Neural progenitor cell (in vitro differentiated cells): ENCODE measurements around the gene PTGR2. TPM values are rescaled to one million over a fixed set of nuclear protein-coding genes. Genes with fewer than 3 reads are reported as not detected.

Experiments used
- DNase-seq: peaks from one replicate; pipeline ENCODE4 v3.0.0-alpha.2; 2016; ENCODE audit warnings: low spot score
- H2AFZ ChIP-seq: fragments of 200-600 bp; sonication (generic); replicated peaks from 2 replicates; pipeline ENCODE4 v1.6.1; 2016; ENCODE audit warnings: antibody characterized with exemption
- H3F3A ChIP-seq: fragments of 200-600 bp; sonication (generic); 2 replicates; pipeline ENCODE4 v1.6.1; 2016; ENCODE audit warnings: antibody characterized with exemption, low read depth
- H3K27ac ChIP-seq: fragments of 200-600 bp; sonication (generic); 2 replicates; pipeline ENCODE4 v1.5.1; 2016; ENCODE audit warnings: mild to moderate bottlenecking
- H3K27me3 ChIP-seq: fragments of 200-600 bp; sonication (generic); 2 replicates; pipeline ENCODE4 v1.6.1; 2016; ENCODE audit warnings: mild to moderate bottlenecking, moderate library complexity
- H3K36me3 ChIP-seq: fragments of 200-600 bp; sonication (generic); 2 replicates; pipeline ENCODE4 v1.5.1; 2016
- H3K4me1 ChIP-seq: fragments of 200-600 bp; sonication (generic); 2 replicates; pipeline ENCODE4 v1.6.1; 2016; ENCODE audit warnings: mixed run types
- H3K4me2 ChIP-seq: fragments of 200-600 bp; sonication (generic); 2 replicates; pipeline ENCODE4 v1.6.1; 2016
- H3K4me3 ChIP-seq: fragments of 200-600 bp; sonication (generic); 2 replicates; pipeline ENCODE4 v1.5.1; 2016
- H3K79me2 ChIP-seq: fragments of 200-600 bp; sonication (generic); 2 replicates; pipeline ENCODE4 v1.6.1; 2016; ENCODE audit warnings: low read depth
- H3K9ac ChIP-seq: fragments of 200-600 bp; sonication (generic); 2 replicates; pipeline ENCODE4 v1.6.1; 2016
- H3K9me3 ChIP-seq: fragments of 200-600 bp; sonication (generic); 2 replicates; pipeline ENCODE4 v1.5.1; 2016; ENCODE audit warnings: low read depth
- H4K20me1 ChIP-seq: fragments of 200-600 bp; sonication (generic); 2 replicates; pipeline ENCODE4 v1.6.1; 2016; ENCODE audit warnings: low read depth
- H3K27ac Mint-ChIP-seq: 3 replicates; pipeline ENCODE4 v1.8.0; 2021; ENCODE audit warnings: mixed read lengths
- H3K27me3 Mint-ChIP-seq: 2 replicates; pipeline ENCODE4 v1.8.0; 2022; ENCODE audit warnings: low read depth, mild to moderate bottlenecking, inconsistent platforms, moderate library complexity, mixed read lengths; ENCODE audit not compliant: insufficient read depth
- H3K36me3 Mint-ChIP-seq: 3 replicates; pipeline ENCODE4 v1.8.0; 2021; ENCODE audit warnings: mixed read lengths
- H3K4me1 Mint-ChIP-seq: 3 replicates; pipeline ENCODE4 v1.8.0; 2021; ENCODE audit warnings: mixed read lengths
- H3K4me3 Mint-ChIP-seq: 3 replicates; pipeline ENCODE4 v1.8.0; 2021; ENCODE audit warnings: mild to moderate bottlenecking, moderate library complexity, mixed read lengths
- H3K9me3 Mint-ChIP-seq: 3 replicates; pipeline ENCODE4 v1.8.0; 2020; ENCODE audit warnings: mixed read lengths
- CTCF ChIP-seq: fragments of 200-600 bp; sonication (generic); IDR thresholded peaks from 2 replicates; pipeline ENCODE4 v1.5.1; 2017; ENCODE audit warnings: antibody characterized with exemption, mild to moderate bottlenecking
- EZH2 ChIP-seq: fragments of 200-600 bp; sonication (generic); IDR thresholded peaks from 2 replicates; pipeline ENCODE4 v1.6.1; 2017; ENCODE audit warnings: antibody characterized with exemption, mild to moderate bottlenecking, moderate library complexity
- EZH2phosphoT487 ChIP-seq: fragments of 200-600 bp; sonication (generic); IDR thresholded peaks from 2 replicates; pipeline ENCODE4 v1.6.1; 2017; ENCODE audit warnings: antibody characterized with exemption
- total RNA-seq: library from RNA; depleted of rRNA; stranded (reverse); fragments of >200 nt; gene quantifications from 2 replicates; pipeline ENCODE4 v1.2.3, GENCODE V29; 2015; ENCODE audit warnings: low replicate concordance

PTGR2 gene
- total RNA-seq, 1 donor from 2014 or later = 87.2 TPM

- no peak overlapping the region for H3K4me2 ChIP-seq
- no peak overlapping the region for H3K9ac ChIP-seq
- peaks cover 6% of the 10 kb centered on the region for H3K27me3 ChIP-seq
- H3K79me2 ChIP-seq = no peaks in the 10 kb centered on the region
- TF ChIP-seq CTCF (no peak), EZH2phosphoT487 (no peak), EZH2 (no peak)
- no peaks in the 10 kb centered on the region for H3K9me3 ChIP-seq
- H4K20me1 ChIP-seq = no peaks in the 10 kb centered on the region
- Mint-ChIP-seq H3K27me3 (peaks cover under 1% of the 10 kb centered on the region), H3K4me3 (no peak overlapping the region), H3K27ac (no peak overlapping the region), H3K4me1 (peaks cover 8% of the 10 kb centered on the region), H3K36me3 (no peaks in the 10 kb centered on the region), H3K9me3 (no peaks in the 10 kb centered on the region)
- no peak overlapping the region for H3K27ac ChIP-seq
- no peak overlapping the region for H3K4me3 ChIP-seq
- H2AFZ ChIP-seq = no peak overlapping the region
- no peaks in the 10 kb centered on the region for H3K36me3 ChIP-seq
- H3F3A ChIP-seq = no peaks in the 10 kb centered on the region
- no peaks in the 10 kb centered on the region for H3K4me1 ChIP-seq
- no peak for DNase-seq
Observed at GRCh38 chr14:73807457-73807856, 44.2 kb upstream of the PTGR2 start.

GRCh38 chr14:73809391-73809790, 42.2 kb upstream of the PTGR2 start:
- Mint-ChIP-seq H3K9me3 (no peaks in the 10 kb centered on the region), H3K4me3 (no peak overlapping the region), H3K27ac (no peak overlapping the region), H3K36me3 (no peaks in the 10 kb centered on the region), H3K4me1 (peaks cover 8% of the 10 kb centered on the region), H3K27me3 (no peaks in the 10 kb centered on the region)
- Histone ChIP-seq H3K4me2 (no peak overlapping the region), H3K27me3 (peaks cover 6% of the 10 kb centered on the region), H3K36me3 (no peaks in the 10 kb centered on the region), H3F3A (no peaks in the 10 kb centered on the region), H3K4me1 (no peaks in the 10 kb centered on the region), H3K79me2 (no peaks in the 10 kb centered on the region), H3K4me3 (no peak overlapping the region), H3K9ac (no peak overlapping the region), H2AFZ (no peak overlapping the region), H3K9me3 (no peaks in the 10 kb centered on the region), H4K20me1 (no peaks in the 10 kb centered on the region), H3K27ac (no peak overlapping the region)
- TF ChIP-seq EZH2phosphoT487 (no peak), EZH2 (no peak), CTCF (no peak)
- no peak for DNase-seq

GRCh38 chr14:73810478-73811163, 41.0 kb upstream of the PTGR2 start:
- Histone ChIP-seq H4K20me1 (no peaks in the 10 kb centered on the region), H3K36me3 (no peaks in the 10 kb centered on the region), H3F3A (no peaks in the 10 kb centered on the region), H2AFZ (no peak overlapping the region), H3K4me3 (no peak overlapping the region), H3K4me1 (no peaks in the 10 kb centered on the region), H3K4me2 (no peak overlapping the region), H3K27me3 (peaks cover 6% of the 10 kb centered on the region), H3K9me3 (no peaks in the 10 kb centered on the region), H3K27ac (no peak overlapping the region), H3K9ac (no peak overlapping the region), H3K79me2 (no peaks in the 10 kb centered on the region)
- H3K9me3 Mint-ChIP-seq = no peaks in the 10 kb centered on the region
- peaks cover 8% of the 10 kb centered on the region for H3K4me1 Mint-ChIP-seq
- DNase-seq = no peak
- TF ChIP-seq EZH2phosphoT487 (no peak), EZH2 (no peak), CTCF (no peak)
- H3K27me3 Mint-ChIP-seq = no peaks in the 10 kb centered on the region
- no peak overlapping the region for H3K4me3 Mint-ChIP-seq
- H3K36me3 Mint-ChIP-seq = no peaks in the 10 kb centered on the region
- H3K27ac Mint-ChIP-seq = peak overlapping the region; percentile 48
